A673 (cell line): Measurements from ENCODE around the gene ADCY5. TPM values are rescaled to one million over a fixed set of nuclear protein-coding genes. Genes with fewer than 3 reads are reported as not detected.

Source experiments
- BruUV-seq: library from RNA; stranded (reverse); fragments of 400-500 nt; replicated peaks from 2 replicates; lab custom pipeline; 2021; lab: Mats Ljungman, UMichigan
- CTCF ChIA-PET: fragments of 300-600 bp; sonication (Branson Sonifier 250); formaldehyde crosslinking; loops from one replicate; lab custom pipeline; 2022; ENCODE audit warnings: antibody characterized with exemption; lab: Charles Lee
- POLR2A ChIA-PET: fragments of 300-600 bp; sonication (Branson Sonifier 250); formaldehyde crosslinking; loops from one replicate; lab custom pipeline; 2022; ENCODE audit warnings: antibody characterized with exemption; ENCODE audit not compliant: low non-redundant PET; lab: Charles Lee
- DNase-seq: peaks from one replicate; pipeline ENCODE4 v3.0.0-alpha.2; 2015; ENCODE audit warnings: low spot score
- H3K27ac ChIP-seq: fragments of 200-600 bp; sonication (generic); 2 replicates; pipeline ENCODE4 v1.5.1; 2016; ENCODE audit warnings: mixed run types, low read depth, mild to moderate bottlenecking, mixed read lengths, antibody characterized with exemption, low read length; ENCODE audit not compliant: poor library complexity, severe bottlenecking
- H3K27me3 ChIP-seq: fragments of 200-600 bp; sonication (generic); replicated peaks from 2 replicates; pipeline ENCODE4 v1.6.1; 2017; ENCODE audit warnings: mixed run types, low read depth, mild to moderate bottlenecking, mixed read lengths, antibody characterized with exemption, low read length; ENCODE audit not compliant: insufficient read depth, poor library complexity
- H3K36me3 ChIP-seq: fragments of 200-600 bp; sonication (generic); 2 replicates; pipeline ENCODE4 v1.6.1; 2016; ENCODE audit warnings: mixed run types, mild to moderate bottlenecking, mixed read lengths, antibody characterized with exemption, low read length; ENCODE audit not compliant: insufficient read depth, poor library complexity, severe bottlenecking
- H3K4me1 ChIP-seq: fragments of 200-600 bp; sonication (generic); 2 replicates; pipeline ENCODE4 v1.6.1; 2017; ENCODE audit warnings: mixed run types, mild to moderate bottlenecking, mixed read lengths, antibody characterized with exemption, low read length; ENCODE audit not compliant: insufficient read depth, poor library complexity, severe bottlenecking
- H3K4me3 ChIP-seq: fragments of 200-600 bp; sonication (generic); 2 replicates; pipeline ENCODE4 v1.5.1; 2016; ENCODE audit warnings: low read depth, mixed run types, mild to moderate bottlenecking, mixed read lengths, low read length; ENCODE audit not compliant: poor library complexity, severe bottlenecking
- H3K9me3 ChIP-seq: fragments of 200-600 bp; sonication (generic); 2 replicates; pipeline ENCODE4 v1.6.1; 2016; ENCODE audit warnings: mixed run types, low read depth, mild to moderate bottlenecking, mixed read lengths, antibody characterized with exemption, low read length; ENCODE audit not compliant: poor library complexity, severe bottlenecking
- EZH2 ChIP-seq: fragments of 200-600 bp; sonication (generic); IDR thresholded peaks from 2 replicates; pipeline ENCODE4 v1.6.1; 2017; ENCODE audit warnings: borderline replicate concordance, low read depth, mild to moderate bottlenecking, mixed read lengths, antibody characterized with exemption, low read length; ENCODE audit not compliant: poor library complexity, severe bottlenecking
- intact Hi-C: fragments of 100-400 bp; cut with micrococcal nuclease; formaldehyde crosslinking; loops from one replicate; pipeline ENCODE4 v1.10.0; 2022; ENCODE audit not compliant: unreplicated experiment
- total RNA-seq: library from RNA; stranded (reverse); gene quantifications from 2 replicates; pipeline ENCODE4 v1.2.3, GENCODE V29; 2021
- TF ChIP-seq, protein P1 (sequence below): fragments of 300-800, 200-600 bp; sonication (generic); conservative IDR thresholded peaks from 2 replicates; pipeline ENCODE4 v1.5.1; 2017; ENCODE audit warnings: low read depth, mild to moderate bottlenecking, antibody characterized with exemption, low read length, moderate library complexity, mixed read lengths

Gene ADCY5
- total RNA-seq, 1 experiment from 2014 or later: 0.21 TPM

DNA sequence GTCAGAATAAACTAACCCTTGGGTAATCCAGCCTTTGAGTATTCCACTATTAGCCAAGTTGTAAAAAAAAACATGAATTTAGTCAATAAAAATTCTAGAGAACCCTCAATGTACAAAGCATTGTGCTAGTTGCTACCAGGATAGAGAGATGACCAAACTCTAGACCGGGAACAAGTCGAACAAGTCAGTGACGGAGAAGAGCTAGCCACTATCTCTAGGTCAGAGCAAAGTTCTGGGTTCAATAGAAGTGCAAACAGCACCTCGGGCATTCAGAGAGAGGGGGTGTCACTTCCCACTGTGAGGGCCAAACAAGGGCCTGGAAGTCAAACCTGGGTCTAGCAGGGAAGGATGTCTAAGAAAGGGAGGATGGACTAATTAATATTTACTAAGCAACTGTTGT lies 2.3 kb upstream of the ADCY5 start:
- no peak for TF ChIP-seq EZH2
- TF ChIP-seq, protein P1, sequence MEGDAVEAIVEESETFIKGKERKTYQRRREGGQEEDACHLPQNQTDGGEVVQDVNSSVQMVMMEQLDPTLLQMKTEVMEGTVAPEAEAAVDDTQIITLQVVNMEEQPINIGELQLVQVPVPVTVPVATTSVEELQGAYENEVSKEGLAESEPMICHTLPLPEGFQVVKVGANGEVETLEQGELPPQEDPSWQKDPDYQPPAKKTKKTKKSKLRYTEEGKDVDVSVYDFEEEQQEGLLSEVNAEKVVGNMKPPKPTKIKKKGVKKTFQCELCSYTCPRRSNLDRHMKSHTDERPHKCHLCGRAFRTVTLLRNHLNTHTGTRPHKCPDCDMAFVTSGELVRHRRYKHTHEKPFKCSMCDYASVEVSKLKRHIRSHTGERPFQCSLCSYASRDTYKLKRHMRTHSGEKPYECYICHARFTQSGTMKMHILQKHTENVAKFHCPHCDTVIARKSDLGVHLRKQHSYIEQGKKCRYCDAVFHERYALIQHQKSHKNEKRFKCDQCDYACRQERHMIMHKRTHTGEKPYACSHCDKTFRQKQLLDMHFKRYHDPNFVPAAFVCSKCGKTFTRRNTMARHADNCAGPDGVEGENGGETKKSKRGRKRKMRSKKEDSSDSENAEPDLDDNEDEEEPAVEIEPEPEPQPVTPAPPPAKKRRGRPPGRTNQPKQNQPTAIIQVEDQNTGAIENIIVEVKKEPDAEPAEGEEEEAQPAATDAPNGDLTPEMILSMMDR: no peak
- no peak overlapping the region for H3K27ac ChIP-seq
- no peak for DNase-seq
- ChIA-PET POLR2A (no interaction called here), CTCF (no interaction called here)
- no peaks in the 10 kb centered on the region for H3K4me1 ChIP-seq
- BruUV-seq: no TSS peak
- peaks cover 71% of the 10 kb centered on the region for H3K27me3 ChIP-seq
- H3K9me3 ChIP-seq: no peaks in the 10 kb centered on the region
- no peaks in the 10 kb centered on the region for H3K36me3 ChIP-seq
- intact Hi-C loops: no loop called here
- no peak overlapping the region for H3K4me3 ChIP-seq

DNA sequence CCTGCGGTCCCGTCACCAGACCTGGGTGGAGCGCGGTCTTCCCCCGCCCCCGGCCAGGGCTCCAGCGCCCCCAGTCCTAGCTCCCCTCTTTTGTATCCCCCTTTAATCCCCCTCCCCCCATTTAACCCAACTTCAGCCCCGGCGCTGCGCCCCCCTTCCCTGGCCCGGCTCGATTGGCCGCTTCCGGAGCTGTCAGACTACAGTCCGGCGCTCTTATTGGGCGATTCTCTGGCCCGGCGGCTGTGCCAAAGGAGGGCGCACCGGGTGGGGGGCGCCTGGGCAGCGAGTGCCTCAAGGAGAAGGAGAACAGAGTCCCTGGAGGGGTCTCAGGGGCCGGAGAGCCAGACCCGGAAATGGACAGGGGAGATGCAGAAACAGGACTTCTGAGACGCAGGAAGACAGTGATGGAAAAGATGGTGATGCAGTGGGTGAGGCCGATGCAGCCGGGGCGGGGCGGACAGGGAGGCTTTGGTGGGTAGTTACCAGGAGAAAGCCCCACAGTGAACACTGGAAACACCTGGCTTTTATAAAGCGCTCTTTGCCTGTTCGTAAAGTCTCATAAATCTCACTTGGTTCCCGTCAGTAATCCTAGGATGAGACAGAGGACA lies 1.2 kb upstream of the ADCY5 start:
- Histone ChIP-seq H3K27me3 (peaks cover 73% of the 10 kb centered on the region), H3K36me3 (no peaks in the 10 kb centered on the region)
- CTCF ChIA-PET: interaction anchor here (0.6 kb wide), 1 partner anchor 1155 kb away, joined by 4 read pairs; no protein-coding TSS in a partner anchor

DNA sequence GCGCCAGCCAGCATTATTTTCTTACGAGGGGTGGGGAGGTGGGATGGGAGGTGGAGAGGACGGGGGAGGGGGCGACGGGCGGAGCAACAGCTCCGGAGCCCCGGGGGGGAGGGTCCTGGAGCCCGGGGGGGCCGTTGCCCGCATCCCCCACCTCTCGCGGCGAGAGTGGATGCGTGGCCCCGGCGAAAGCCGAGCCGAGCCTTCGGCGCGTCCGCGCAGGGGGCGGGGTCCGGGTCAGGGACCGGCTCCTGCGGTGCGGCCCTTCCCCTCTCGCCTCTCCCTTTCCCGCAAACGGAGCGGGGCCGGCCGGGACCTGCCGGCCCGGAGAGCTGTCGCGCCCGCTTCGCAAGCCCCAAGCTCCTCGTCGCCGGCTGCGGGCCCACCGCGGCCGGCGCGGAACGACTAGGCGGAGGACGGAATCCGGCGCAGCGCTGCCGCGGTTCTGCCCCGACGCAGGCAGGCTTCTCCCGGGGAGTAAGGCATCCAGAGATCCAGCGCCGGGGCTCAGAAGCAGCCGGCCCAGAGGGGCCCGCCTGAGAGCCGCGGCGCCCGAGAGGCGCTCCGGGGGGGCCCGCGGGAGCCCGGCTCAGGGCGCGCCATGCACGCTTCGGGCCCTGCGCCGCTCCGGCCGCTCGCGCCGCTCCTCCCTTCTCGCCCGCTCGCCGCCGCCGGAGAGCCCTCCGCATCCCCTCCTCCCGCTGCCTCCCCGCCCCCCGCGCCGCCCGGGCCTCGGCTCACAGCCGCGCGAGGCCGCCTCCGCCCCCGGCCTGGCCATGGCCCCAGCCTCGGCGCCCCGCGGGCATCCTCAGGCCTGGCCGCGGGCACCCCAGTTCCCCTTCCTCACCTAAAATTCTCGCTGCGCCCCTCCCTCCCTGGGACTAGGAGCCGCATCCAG lies 459 bp upstream of the ADCY5 start:
- POLR2A ChIA-PET: no interaction called here
- no peaks in the 10 kb centered on the region for H3K4me1 ChIP-seq
- CTCF ChIA-PET: interaction anchor here (0.7 kb wide), 1 partner anchor 113 kb away, joined by 7 read pairs; no protein-coding TSS in a partner anchor
- no TSS peak for BruUV-seq
- H3K4me3 ChIP-seq: peak overlapping the region; percentile 45
- H3K27me3 ChIP-seq: peaks cover 75% of the 10 kb centered on the region
- no peaks in the 10 kb centered on the region for H3K9me3 ChIP-seq
- DNase-seq: peak; percentile 35
- TF ChIP-seq EZH2: no peak
- TF ChIP-seq, protein P1: no peak
- intact Hi-C loops: no loop called here
- no peak overlapping the region for H3K27ac ChIP-seq
- no peaks in the 10 kb centered on the region for H3K36me3 ChIP-seq

More for the DNA sequence above, 1.2 kb upstream of the ADCY5 start:
- Histone ChIP-seq H3K9me3 (no peaks in the 10 kb centered on the region), H3K4me1 (no peaks in the 10 kb centered on the region), H3K4me3 (peak overlapping the region; percentile 45), H3K27ac (no peak overlapping the region)
- POLR2A ChIA-PET: no interaction called here
- BruUV-seq: no TSS peak
- intact Hi-C loops: no loop called here
- TF ChIP-seq, protein P1: no peak
- TF ChIP-seq EZH2: no peak
- no peak for DNase-seq
